Measurements from ENCODE around the gene COL4A1.

The COL4A1 gene

GRCh38 chr13:110308656-110309359 is 1.9 kb upstream of the COL4A1 start:
- DNase-seq: no peak

GRCh38 chr13:110307767-110308655 is 1.1 kb upstream of the COL4A1 start:
- no peak for DNase-seq

- no peak for DNase-seq
Observed at GRCh38 chr13:110306340-110306959, 507 bp downstream of the COL4A1 start.

GRCh38 chr13:110305949-110306339 is 1.0 kb downstream of the COL4A1 start:
- no peak for DNase-seq

GRCh38 chr13:110305544-110305943 is 1.4 kb downstream of the COL4A1 start:
- no peak for DNase-seq

GRCh38 chr13:110305001-110305400 is 2.0 kb downstream of the COL4A1 start:
- no peak for DNase-seq

GRCh38 chr13:110304256-110304655 is 2.7 kb downstream of the COL4A1 start:
- no peak for DNase-seq

GRCh38 chr13:110303644-110304043 is 3.3 kb downstream of the COL4A1 start:
- no peak for DNase-seq

- no peak for DNase-seq
Observed at GRCh38 chr13:110302997-110303396, 4.0 kb downstream of the COL4A1 start.

- no peak for DNase-seq
Observed at GRCh38 chr13:110301606-110302553, 5.1 kb downstream of the COL4A1 start.

- no peak for DNase-seq
Observed at GRCh38 chr13:110301083-110301482, 5.9 kb downstream of the COL4A1 start.

- DNase-seq: no peak
Observed at GRCh38 chr13:110300090-110300815, 6.7 kb downstream of the COL4A1 start.

- no peak for DNase-seq
Observed at GRCh38 chr13:110299283-110299840, 7.6 kb downstream of the COL4A1 start.

- DNase-seq: peak; percentile 61
Observed at GRCh38 chr13:110298505-110299282, 8.3 kb downstream of the COL4A1 start.

- DNase-seq: no peak
Observed at GRCh38 chr13:110297766-110298504, 9.0 kb downstream of the COL4A1 start.

- DNase-seq: no peak
Observed at GRCh38 chr13:110297011-110297410, 9.9 kb downstream of the COL4A1 start.

GRCh38 chr13:110294622-110295021 is 12.3 kb downstream of the COL4A1 start:
- no peak for DNase-seq

GRCh38 chr13:110294146-110294545 is 12.8 kb downstream of the COL4A1 start:
- DNase-seq: no peak

GRCh38 chr13:110293649-110294048 is 13.3 kb downstream of the COL4A1 start:
- DNase-seq: no peak

- no peak for DNase-seq
Observed at GRCh38 chr13:110293037-110293436, 13.9 kb downstream of the COL4A1 start.

Data from activated CD4-positive, alpha-beta T cell treated with anti-CD3 and anti-CD28 coated beads, Interleukin-10, Interleukin-2, amounts not matched to agents 100 ng/mL and 50 ng/mL, durations not matched to agents 16 hours and 8 hours (primary cell).